ENCODE data around the gene CREG1.

CREG1 gene

DNA sequence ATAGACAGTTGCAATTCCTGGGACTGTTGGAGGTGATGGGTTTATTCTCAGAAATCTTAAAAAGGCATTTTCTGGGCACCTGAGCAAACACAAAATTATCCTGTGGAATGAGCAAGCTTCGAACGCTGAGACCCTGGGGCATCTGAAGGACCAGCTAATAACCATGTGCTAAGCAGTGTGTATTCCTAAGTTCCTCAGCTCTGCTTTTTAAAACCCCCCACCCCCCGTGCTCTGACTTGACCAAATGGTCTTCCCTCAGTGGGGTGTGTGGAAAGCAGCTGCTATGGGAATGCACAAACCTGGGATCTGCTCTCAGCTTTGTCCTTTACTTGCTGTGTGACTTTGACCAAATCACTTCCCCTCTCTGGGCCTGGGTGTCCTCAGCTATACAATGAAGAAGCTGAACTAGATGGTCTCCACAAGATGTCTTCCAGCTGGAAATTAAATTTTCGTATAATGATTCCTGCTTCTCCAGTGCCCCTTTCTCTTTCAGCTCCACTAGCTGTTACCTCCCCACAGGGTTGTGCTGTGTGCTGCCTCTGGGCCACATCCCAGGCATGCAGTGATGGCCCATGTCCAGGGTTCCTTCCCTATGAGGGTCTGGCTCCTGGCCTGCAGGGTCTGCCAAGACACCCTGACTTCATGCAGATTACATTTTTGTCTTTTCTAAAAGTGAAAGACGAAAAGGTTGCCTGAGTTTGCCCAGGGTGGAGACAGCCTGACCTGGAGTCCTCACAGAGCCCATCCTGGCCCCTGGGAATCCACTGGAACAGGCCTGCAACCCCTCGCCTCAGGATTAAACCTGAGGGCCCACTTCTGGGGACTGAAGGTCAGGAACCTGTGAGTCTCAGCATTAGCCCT lies 20.4 kb downstream of the CREG1 start:
- no peak for DNase-seq (ENCODE audit: low read depth in 2 of 2)

DNA sequence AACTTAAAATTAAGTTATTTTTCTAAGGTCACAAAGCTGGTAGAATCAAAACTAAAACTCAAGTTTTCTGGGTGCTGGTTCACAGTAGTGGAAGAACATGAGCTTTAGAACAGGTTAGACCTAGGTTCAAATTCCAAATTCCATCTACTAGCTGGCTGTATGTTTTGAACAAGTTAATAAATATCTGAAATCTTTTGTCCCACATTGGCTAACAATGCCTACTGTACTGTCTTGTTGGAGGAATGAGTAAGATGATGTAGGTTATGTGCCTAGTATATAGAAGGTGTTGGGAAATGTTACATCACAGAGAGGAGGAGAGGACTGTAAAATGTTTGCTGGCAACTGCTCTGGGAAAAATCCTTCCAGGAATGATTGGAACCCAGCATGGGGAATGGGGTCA lies 21.2 kb downstream of the CREG1 start:
- DNase-seq (ENCODE audit: low read depth in 2 of 2): no peak

DNA sequence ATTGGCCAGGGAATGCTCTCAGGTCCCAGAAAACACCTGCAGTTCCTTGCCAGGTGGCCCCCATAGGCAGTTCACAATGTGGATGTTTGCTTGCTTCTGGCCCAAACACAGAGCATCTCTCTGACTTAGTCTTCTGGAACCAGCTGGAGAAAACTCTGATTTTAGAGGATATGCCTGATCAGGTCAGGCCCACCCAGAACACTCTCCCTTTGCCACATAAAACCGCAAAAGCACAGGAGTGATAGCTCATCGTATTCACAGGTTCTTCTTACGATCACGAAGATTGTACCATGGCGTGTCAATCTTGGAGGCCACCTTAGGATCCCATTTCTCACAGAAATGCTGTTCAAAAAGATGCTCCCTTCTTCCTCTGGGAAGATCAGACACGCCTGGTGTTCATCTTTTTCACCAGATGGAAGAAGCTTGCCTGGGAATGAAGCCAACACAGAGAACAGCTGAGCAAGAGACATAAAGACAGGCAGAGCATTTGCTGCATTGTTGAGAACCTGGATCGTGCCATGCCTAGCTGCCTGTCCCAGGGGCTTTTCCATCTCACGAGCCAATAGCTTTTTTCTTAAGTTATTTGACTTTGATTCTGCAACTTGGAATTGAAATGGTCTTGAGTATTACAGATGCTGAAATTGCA lies 23.6 kb downstream of the CREG1 start:
- no peak for DNase-seq (ENCODE audit: low read depth in 2 of 2)

DNA sequence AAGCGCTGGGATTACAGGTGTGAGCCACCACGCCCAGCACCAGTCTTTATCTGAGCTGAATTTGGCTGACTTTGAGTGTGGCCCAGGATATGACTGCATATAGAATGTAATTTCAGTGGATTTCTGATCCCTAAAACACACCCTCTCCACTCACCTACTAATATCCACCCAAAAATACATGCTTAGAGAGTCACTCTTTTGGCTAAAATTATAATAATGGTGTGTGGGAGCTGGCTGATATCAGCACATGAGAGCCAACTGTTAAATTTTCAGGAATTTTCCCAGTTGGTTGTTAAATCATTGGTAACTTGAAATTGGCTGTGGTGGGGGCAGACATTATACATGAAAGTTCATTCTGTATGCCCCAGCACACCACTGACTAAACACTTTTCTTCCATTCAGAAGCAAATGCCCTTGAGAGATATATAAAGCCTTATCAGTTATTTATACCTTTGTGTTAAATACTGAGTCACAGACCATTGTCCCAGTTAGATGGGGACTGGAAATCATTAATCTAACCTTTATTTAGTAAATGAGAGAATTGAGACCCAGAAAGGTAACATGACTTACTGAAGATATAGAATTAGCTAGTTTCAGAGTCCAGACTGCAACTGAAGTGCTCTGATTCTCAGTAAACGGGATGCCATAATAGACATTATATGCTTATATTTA lies 25.4 kb downstream of the CREG1 start:
- no peak for DNase-seq (ENCODE audit: low read depth in 2 of 2)

DNA sequence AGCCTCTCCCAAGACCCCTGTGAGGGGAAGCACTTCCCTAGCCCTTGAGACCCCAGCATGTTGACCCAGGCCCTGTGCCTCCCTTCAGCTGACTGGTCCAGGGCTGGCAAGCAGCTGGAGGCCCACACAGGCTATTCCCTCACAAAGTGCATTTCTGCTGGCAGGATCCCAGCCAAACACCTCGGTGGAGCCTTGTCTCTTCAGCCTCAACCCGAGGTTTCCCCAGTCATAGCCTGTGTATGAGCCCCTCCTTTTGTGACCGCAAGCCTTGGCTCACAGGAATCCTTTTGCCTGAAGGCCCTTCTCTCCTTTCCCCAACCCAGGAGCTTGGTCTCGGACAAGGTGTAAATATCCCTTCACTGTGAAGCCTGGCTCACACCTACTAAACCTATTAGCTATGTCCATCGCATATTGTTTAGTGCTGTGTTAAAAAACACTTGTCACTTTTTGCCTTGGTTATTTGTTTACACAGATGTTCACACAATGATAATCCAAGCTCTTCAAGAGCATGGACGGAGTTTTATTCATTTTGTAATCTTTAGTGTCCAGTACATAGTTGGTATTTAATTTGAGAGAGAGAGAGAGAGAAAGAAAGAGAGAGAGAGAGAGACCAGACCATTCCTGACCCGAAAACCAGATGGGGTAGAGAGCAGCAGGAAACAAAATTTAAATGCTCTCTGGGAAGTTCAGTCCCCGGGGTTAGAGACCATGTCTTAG lies 26.7 kb downstream of the CREG1 start:
- DNase-seq (ENCODE audit: low read depth in 2 of 2): no peak

DNA sequence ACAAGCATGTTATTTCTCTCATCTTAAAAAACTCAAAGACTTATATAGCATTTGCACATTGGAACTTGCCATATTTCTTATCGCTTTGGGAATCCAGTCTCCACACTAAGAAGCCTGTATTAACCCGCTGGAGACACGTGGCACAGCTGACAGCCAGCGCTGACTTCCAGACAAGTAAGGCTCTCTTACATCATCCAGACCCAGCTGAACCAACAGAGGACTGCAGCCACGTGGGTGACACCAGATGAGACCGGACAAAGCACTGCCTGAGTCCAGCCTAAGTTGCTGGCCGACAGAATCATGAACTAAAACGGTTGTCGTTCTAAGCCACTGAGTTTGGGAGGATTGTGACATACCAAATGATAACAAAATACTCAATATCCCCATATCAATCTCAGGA lies 28.9 kb downstream of the CREG1 start:
- DNase-seq (ENCODE audit: low read depth in 2 of 2): no peak

DNA sequence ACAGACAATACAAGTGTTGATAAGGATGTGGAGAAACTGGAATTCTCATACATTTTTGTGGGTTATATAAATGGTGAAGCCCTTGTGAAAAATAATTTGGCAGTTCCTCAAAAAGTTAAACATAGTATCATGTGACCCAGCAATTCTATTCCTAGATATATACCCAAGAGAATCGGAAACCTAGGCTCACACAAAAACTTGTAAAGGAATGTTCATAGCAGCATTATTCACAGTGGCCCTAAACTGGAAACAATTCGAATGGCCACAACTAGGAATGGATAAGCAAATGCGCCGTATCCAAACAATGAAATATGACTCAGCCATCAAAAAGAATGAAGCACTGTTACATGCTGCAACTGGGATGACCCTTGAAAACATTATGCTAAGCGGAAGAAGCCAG lies 31.3 kb downstream of the CREG1 start:
- DNase-seq (ENCODE audit: low read depth in 2 of 2): no peak

DNA sequence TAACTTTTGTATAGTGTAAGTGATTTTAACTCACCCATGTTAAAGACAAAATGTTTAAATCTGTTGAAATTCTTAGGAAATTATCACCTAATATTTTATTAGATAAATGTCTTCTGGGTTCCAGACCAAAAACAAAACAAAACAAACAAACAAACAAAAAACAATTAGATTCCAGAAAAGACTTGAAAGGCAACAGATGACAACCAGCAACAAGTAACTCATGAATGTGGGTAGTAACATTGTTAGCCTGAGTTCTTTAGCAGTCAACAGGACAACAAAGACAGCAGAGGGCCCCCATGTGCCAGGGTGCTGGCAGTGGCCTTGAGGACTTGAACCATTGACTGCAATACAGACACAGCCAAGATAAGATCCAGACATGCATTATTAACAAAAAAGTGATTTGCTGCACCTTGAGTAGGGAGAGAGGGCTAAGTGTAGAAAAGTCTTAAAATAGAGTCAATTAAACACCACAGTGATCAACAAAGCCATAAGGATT lies 32.8 kb downstream of the CREG1 start:
- no peak for DNase-seq (ENCODE audit: low read depth in 2 of 2)

DNA sequence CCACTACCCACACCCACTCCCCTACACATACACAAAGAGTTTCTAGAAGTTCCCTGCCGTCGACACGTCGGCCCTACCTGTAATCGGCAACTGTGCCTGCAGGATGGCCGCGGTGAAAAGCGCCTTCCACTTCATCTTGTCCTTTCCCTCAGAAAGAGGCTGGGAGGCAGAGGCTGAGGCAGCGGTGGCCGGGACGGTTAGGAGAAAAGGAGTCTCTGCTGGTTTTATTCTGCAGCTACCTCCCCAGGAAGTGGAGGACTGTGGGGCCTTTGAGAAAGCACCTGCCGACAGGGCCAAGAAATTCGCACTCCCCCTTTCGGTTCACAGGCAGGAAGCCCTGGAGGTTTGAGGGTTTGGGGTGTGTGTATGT lies 35.2 kb downstream of the CREG1 start, which contains the start of gene CD247:
Gene CD247 (minus strand): TSS at position 199 of the 370 bp plus-strand sequence. CDS start 64 bp downstream, at position 135.
- DNase-seq (ENCODE audit: low read depth in 2 of 2): peak in 1 of 2 donors; percentile 54

DNA sequence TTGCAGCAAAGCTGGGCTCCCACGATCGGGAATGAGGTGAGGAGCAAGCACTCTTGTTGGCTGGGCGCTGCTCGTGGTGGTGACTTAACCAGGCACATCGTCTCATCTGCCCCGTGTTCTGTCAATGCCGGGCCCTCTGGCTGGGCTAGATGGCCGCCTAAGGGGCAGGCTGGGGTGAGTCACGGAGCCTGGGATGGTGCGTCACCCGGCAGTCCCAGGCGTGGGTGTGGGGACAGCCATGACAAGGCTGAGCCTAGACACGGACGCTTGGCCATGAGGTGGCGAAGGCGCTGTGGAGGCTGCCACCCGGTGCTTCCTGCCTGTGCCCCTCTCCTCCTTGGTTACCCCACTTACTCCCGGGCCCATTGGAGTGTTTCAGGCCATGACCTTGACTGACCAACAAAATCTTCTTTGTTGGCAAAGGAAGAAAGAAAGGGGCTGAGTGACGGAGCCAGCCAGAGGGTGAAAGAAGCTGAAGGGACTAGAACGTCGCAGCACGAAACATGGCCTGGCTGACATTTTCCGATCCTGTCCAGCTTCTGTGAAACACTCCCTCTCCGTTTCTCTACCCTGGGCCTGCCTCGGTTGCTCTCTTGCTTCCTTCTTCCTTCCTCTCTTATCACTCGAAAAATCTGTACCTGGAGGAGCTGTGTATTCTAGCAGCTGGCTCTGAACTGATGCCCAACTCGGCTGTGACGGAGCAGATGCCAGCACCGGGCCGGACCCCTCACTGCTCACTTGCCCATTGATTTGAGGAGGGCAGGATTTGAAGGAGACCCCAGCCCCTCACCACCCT lies 35.8 kb downstream of the CREG1 start:
- DNase-seq (ENCODE audit: low read depth in 2 of 2): peak; percentile 69 to 74

DNA sequence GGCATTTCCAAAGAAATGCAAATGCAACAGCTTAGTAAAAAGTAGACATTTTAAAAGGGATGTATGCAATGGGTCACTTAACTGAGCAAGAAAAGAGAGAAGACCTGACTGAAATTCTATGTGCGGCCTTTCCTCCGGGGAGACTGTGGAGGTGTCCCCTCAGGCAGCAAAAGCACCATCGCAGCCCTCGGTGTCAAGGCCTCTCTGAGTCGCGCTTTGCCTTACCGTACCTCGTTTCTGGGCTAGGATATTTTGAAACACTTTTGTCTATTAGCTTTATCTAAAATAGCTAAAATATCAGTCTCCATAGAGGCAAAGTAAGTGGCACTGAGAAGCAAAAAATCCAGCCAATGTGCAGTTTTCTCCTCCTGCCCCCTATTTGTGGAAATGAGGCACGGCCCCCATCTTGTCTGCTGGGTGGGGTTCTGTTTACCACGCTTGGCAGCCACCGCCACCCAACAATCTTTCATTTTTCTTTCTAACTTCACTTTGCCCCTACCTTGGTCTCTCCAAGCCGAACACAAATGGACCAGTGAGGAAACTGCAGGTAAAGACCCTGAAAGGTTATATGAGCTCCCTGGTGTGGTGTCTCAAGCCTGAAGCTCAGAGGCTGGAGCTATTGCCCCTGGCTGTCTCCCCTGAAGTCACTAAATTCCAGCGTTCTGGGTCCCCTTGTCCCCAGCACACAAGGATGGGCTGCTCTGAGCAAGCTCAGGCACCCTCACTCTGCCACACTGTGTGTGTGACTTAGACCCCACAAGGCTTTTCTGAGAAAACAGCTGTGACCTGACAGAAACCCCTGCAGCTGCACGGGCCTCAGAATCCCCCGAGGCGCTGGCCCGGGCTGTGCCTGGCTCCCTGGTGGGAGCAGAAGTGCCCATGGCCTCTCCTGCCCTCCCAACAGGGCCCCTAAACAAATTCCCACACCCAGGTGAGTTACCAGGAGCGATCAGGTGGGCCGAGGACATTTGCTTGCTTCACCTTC lies 36.9 kb downstream of the CREG1 start:
- no peak for DNase-seq (ENCODE audit: low read depth in 2 of 2)

DNA sequence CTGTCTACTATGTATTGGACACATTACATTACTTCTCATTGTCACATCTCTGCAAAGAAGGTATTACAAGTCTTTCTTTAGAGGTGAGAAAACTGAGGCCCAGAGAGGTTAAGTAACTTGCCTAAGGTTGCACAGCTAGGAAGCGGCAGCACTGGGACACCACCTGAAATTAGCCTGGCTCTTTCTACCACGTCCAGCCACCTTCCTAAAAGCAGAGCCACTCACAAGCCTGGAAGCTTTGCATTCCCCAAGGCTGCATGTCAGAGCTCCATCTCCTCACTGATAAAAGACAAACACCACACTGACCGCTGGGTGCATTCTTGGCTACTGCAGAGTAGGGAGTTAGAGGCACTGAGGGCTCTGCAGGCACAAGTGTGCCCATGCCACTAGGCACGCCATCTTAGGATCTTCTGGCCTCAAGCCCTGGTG lies 37.7 kb downstream of the CREG1 start:
- DNase-seq (ENCODE audit: low read depth in 2 of 2): no peak

DNA sequence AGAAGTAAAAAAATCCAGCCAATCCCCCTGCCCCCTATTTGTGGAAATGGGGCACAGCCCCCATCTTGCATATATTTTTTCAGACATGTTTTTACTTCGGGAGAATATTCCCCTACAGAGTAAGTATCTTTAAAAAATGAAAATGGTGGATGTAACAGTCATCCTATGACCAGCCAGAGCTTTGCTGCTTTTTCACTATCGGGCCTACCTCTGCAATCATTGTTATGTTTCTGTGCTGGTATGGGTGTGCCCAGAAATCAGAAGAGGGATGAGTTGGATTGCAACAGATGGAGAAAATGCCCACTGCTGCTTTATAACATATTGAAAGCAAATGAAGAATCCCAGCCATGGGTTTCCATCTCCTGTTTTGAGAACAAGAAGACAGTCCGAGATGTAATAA lies 38.1 kb downstream of the CREG1 start:
- no peak for DNase-seq (ENCODE audit: low read depth in 2 of 2)

DNA sequence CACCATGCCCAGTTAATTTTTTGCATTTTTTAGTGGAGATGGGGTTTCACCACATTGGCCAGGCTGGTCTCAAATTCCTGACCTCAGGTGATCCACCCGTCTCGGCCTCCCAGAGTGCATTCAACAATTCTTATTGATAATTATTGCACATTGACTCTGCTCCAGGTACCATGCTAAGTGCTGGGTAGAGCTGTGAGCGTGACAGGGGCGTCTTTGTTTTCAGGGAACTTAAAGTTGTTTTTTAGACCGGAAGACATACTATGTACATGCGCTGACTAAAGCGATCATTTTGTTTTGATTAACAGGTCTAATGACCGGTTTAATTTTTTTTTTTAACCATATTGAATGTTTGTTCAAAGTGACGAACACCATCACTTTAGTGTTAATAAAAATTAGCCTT lies 39.3 kb downstream of the CREG1 start:
- no peak for DNase-seq (ENCODE audit: low read depth in 2 of 2)

DNA sequence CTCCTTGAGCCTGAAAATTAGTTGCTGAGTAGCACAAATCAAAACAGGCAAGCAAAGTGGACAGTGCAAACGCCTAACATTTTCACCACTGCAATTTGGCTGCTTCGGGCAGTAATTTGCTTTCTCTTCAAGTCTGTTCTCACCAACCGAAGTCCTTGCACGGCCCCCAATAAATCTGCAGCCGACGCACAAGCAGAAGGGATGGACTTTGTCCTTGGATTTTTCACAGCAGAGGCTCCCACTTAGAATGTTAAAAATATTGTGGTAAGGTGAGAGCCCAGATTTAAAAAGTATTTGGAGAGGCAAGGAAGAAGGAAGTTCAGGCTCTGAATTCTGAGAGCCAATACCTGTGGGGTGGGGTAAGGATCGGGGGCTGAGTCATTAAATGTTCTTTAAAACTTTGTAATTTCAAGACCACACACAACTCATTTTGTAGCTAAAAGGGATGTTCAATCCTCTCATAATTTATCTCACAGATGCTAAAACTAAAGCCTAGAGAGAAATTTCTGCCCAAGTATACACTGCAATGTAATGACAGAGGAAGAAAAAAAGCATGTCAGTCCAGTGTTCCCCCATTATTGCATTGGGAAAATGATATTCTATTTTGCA lies 41.4 kb downstream of the CREG1 start:
- no peak for DNase-seq (ENCODE audit: low read depth in 2 of 2)

DNA sequence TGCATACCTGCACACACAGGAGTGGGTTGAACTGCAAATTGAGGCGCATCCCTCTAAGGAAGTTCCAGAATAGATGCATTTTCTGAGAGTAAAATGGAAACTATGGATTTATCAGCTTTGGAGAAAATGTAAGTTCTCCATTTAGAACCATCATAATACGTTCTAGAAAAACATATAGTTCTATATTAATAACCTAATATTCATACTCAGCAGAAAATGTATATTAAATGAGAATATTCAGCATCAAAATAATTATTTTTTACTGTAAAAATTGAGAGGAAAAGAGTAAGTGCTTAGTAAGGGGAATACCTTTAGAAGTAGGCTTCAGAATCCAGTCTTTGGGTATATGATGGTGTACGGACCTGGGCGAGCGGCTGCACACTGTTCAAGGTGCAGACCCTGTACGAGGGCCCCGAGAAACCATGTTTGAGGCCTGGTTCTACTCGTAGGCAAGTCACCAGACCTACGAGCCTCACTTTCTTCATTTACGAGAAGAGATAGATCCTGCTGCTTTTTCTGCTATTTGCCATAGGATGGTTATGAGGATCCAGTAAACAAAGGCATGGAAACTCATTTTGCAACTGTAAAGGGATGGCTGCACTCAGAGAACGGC lies 42.1 kb downstream of the CREG1 start:
- no peak for DNase-seq (ENCODE audit: low read depth in 2 of 2)

DNA sequence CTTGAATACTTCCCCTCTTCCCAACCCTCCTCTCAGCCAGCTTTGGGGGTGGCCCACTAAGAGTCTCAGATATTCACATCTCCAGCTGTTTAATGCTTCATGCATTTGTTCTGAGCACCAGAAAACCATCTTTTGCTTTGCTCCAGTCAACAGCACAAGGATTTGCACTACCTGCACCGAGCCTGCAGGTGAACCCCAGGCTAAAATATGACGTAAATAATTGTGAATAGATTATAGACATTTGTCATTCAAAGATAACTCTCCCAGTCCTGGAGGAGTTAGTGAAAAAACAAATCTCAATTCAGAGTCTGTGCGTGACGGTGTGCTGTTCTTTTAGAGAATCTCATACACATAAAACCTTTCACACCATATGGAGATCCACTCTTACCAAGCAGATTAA lies 42.7 kb downstream of the CREG1 start:
- DNase-seq (ENCODE audit: low read depth in 2 of 2): no peak

DNA sequence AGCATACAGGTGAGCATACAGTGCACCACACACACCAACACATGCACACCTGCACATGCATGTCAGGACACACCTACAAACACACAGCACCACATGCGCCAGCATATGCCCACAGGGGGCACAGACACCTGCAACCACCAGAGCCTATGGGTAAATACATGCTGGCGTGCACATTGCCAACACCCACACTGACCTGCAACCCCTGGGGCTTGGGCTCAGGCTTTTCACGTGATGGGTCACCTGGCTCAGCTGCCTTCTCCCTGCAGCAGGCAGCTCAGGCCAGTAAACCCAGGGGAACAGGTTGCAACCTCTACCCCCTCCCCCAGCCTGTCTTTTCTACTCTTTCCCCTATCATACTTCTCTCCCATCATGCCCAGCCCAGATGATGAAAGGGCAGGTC lies 43.3 kb downstream of the CREG1 start:
- DNase-seq (ENCODE audit: low read depth in 2 of 2): no peak

DNA sequence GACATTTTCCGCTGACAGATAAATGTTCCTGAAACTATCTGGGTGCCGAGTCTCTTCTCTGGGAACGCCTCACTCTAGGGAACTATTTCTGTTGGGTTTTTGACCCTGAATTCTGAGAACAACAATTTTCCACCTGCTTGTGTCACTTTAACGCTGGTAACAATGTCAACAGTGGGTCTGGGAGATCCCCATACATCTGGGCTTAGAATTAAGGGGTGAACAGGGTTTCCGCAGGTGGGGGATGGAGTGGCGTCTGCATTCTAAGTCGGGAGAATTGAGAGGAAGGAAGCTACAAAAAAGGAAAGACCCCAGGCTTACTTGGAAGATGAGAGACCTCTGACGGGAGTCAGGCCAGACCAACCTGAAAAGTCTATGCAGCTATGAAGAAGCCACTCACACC lies 44.0 kb downstream of the CREG1 start:
- DNase-seq (ENCODE audit: low read depth in 2 of 2): no peak
